Mesothelial cell of epicardium (in vitro differentiated cells): Measurements from ENCODE around the gene RASAL3. TPM values are rescaled to one million over a fixed set of nuclear protein-coding genes. Genes with fewer than 3 reads are reported as not detected.

Experiments
- DNase-seq, 2 experiments: peaks; one replicate each; pipeline ENCODE4 v3.0.0; 2021; ENCODE audit warnings: low spot score in 2 of 2; ENCODE audit not compliant: unreplicated experiment in 2 of 2
- H3K27ac Mint-ChIP-seq: 2 replicates; pipeline ENCODE4 v1.8.0; 2021; ENCODE audit warnings: mixed read lengths
- H3K27me3 Mint-ChIP-seq: 2 replicates; pipeline ENCODE4 v1.8.0; 2021; ENCODE audit warnings: low read depth, mixed read lengths
- H3K36me3 Mint-ChIP-seq: 2 replicates; pipeline ENCODE4 v1.8.0; 2021; ENCODE audit warnings: mixed read lengths
- H3K4me1 Mint-ChIP-seq: 2 replicates; pipeline ENCODE4 v1.8.0; 2021; ENCODE audit warnings: mixed read lengths
- H3K4me3 Mint-ChIP-seq: 2 replicates; pipeline ENCODE4 v1.8.0; 2021; ENCODE audit warnings: mild to moderate bottlenecking, moderate library complexity, mixed read lengths
- H3K9me3 Mint-ChIP-seq: 2 replicates; pipeline ENCODE4 v1.8.0; 2021; ENCODE audit warnings: mixed read lengths
- CTCF ChIP-seq: fragments of 200-600 bp; sonication (generic); IDR thresholded peaks from one replicate; pipeline ENCODE4 v1.5.0; 2021; ENCODE audit warnings: antibody characterized with exemption; ENCODE audit not compliant: unreplicated experiment
- total RNA-seq: library from RNA; stranded (reverse); gene quantifications from 3 replicates; pipeline ENCODE4 v1.2.1, GENCODE V29; 2021

Gene RASAL3
- total RNA-seq, 1 donor from 2014 or later = not detected

- Mint-ChIP-seq H3K9me3 (no peaks in the 10 kb centered on the region), H3K36me3 (peaks cover 2% of the 10 kb centered on the region), H3K4me3 (no peak overlapping the region), H3K27me3 (no peaks in the 10 kb centered on the region), H3K4me1 (no peaks in the 10 kb centered on the region), H3K27ac (no peak overlapping the region)
- TF ChIP-seq CTCF = no peak
- DNase-seq = no peak
These were observed 25.1 kb downstream of the RASAL3 start for GRCh38 chr19:15439078-15439799.

GRCh38 chr19:15438577-15438976, 25.8 kb downstream of the RASAL3 start:
- DNase-seq = no peak
- no peaks in the 10 kb centered on the region for H3K27me3 Mint-ChIP-seq
- H3K36me3 Mint-ChIP-seq = peaks cover 2% of the 10 kb centered on the region
- no peaks in the 10 kb centered on the region for H3K9me3 Mint-ChIP-seq
- no peaks in the 10 kb centered on the region for H3K4me1 Mint-ChIP-seq
- H3K27ac Mint-ChIP-seq = no peak overlapping the region
- no peak overlapping the region for H3K4me3 Mint-ChIP-seq
- TF ChIP-seq CTCF = no peak

- no peak overlapping the region for H3K4me3 Mint-ChIP-seq
- no peak for DNase-seq
- H3K27me3 Mint-ChIP-seq = no peaks in the 10 kb centered on the region
- peaks cover 4% of the 10 kb centered on the region for H3K4me1 Mint-ChIP-seq
- no peaks in the 10 kb centered on the region for H3K9me3 Mint-ChIP-seq
- H3K27ac Mint-ChIP-seq = no peak overlapping the region
- H3K36me3 Mint-ChIP-seq = peaks cover 2% of the 10 kb centered on the region
- TF ChIP-seq CTCF = no peak
These were observed 26.2 kb downstream of the RASAL3 start for GRCh38 chr19:15438124-15438496.

GRCh38 chr19:15437355-15438123, 26.8 kb downstream of the RASAL3 start:
- Mint-ChIP-seq H3K27ac (no peak overlapping the region), H3K36me3 (peaks cover 2% of the 10 kb centered on the region), H3K4me3 (no peak overlapping the region), H3K27me3 (no peaks in the 10 kb centered on the region), H3K9me3 (no peaks in the 10 kb centered on the region), H3K4me1 (peaks cover 6% of the 10 kb centered on the region)
- TF ChIP-seq CTCF = no peak
- no peak for DNase-seq

GRCh38 chr19:15436826-15437110, 27.6 kb downstream of the RASAL3 start:
- H3K4me3 Mint-ChIP-seq = no peak overlapping the region
- DNase-seq = no peak
- H3K27ac Mint-ChIP-seq = no peak overlapping the region
- no peaks in the 10 kb centered on the region for H3K9me3 Mint-ChIP-seq
- TF ChIP-seq CTCF = no peak
- H3K27me3 Mint-ChIP-seq = no peaks in the 10 kb centered on the region
- peaks cover 7% of the 10 kb centered on the region for H3K4me1 Mint-ChIP-seq
- H3K36me3 Mint-ChIP-seq = peaks cover 2% of the 10 kb centered on the region
